GM19035 (cell line): ENCODE data around the gene ZSWIM6.

Experiments
- ATAC-seq: cut with Tn5 transposase; IDR thresholded peaks from one replicate; pipeline ENCODE4 v1.9.1; 2021; ENCODE audit not compliant: unreplicated experiment

ZSWIM6 gene

DNA sequence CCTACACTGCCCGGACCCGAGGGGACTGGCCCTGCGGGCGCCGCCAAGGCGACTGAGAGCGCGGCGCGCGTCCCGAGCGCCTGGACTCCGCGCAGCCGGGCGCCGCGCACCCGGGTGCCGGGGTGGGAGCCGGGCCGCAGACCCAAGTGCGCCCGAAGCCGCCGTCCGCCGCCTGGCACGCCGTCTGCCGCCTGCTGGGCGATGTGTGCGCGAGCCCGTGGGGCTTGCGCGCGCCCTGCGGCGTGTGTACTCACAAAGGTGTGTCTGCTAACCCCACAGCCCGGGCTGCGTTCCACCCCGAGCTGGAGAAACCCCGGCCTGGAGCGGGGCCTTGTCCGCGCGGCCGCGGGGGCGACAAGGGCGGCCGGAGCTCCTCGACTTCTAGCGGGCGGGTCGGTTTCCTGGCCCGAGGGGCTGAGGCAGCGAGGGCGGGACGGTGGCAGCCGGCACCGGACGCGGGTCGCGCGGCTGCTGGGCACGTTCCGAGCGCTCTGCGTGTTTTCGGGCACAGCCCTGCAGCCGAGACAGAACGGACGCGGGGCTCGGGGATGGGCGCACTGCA is 1.1 kb upstream of the ZSWIM6 start:
- peak; percentile 25 for ATAC-seq

DNA sequence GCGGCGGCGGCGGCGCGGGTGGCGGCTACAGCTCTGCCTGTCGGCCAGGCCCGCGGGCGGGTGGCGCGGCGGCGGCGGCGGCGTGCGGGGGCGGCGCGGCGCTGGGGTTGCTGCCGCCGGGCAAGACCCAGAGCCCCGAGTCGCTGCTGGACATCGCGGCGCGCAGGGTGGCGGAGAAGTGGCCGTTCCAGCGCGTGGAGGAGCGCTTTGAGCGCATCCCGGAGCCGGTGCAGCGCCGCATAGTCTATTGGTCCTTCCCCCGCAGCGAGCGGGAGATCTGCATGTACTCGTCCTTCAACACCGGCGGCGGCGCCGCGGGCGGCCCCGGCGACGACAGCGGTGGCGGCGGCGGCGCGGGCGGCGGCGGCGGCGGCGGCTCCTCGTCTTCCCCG is 296 bp downstream of the ZSWIM6 start:
- ATAC-seq, result peak; percentile 0

GRCh38 chr5:61332851-61333320 is 828 bp downstream of the ZSWIM6 start:
- ATAC-seq, result no peak

DNA sequence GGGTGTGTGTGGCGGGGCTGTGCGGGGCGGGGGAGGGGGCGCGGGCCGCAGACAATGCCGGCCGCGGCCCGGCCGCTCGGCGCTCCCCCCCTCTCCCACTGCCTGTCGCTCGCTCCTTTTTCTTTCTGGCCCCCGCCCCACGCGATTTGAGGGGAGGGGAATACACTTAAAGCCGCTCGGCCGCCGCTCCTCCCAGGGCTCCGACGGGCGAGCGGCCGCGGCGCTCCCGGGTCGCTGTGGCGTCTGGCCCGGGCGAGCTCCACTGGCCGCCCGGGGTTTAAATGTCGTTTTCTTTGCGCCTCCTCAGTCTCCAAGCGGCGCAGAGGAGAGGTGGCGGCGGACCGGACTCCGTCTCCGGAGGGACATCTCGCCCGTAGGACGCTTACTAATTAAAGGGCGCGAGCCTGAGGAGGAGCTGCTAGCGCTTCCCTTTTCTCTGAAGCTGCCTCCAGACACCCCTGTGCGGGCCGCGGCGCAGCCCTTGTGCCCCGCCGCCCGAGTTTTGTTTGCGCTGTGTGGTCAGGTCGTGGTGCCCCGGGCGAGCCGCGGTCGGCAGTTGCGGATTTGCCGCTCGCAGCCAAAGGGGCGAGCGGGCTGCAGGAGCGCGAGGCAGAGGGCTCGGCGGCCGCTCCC is 1.4 kb downstream of the ZSWIM6 start:
- no peak for ATAC-seq

DNA sequence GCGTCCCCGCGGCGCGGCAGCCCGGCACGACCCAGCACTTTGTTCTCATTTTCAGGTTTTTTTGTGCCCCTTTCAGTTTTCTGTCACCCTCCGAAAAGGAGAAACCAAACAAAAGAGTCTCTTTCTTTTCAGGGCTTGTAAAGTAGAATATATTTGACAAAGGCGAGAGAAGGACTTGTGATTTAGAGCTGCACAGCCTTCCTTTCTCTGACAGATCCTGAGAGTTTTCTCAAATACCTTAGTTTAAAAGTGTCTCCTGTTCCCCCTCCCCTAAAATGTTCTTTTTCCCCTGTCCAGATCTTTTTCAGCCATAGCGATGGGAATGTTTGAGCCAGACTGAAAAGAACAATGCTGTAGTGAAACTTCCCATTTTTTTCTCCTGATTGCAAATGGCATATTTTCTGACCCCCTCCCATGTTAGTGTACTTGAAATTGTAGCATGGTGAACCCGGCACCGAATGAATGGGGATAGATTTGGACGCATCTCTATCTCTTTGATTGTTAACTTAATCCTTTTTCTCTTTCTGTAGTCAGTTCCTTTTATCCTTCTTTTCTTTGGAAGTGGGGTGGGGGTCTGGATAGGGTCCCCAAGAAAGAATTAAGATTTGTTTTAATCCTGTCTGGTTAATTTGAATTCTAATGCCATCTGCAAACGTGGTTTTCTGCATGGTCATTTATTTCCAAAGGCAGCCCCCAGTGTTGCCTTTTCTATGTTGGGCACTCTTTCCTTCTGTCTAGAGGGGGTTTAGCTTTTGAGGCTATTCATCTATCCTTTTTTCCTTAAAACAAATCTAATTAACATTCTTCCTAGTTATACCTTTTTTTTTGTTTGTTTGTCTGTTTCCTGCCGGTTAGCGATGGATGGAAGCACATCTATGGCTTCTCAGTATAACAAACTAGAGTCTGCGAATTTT is 2.2 kb downstream of the ZSWIM6 start:
- ATAC-seq, result no peak

DNA sequence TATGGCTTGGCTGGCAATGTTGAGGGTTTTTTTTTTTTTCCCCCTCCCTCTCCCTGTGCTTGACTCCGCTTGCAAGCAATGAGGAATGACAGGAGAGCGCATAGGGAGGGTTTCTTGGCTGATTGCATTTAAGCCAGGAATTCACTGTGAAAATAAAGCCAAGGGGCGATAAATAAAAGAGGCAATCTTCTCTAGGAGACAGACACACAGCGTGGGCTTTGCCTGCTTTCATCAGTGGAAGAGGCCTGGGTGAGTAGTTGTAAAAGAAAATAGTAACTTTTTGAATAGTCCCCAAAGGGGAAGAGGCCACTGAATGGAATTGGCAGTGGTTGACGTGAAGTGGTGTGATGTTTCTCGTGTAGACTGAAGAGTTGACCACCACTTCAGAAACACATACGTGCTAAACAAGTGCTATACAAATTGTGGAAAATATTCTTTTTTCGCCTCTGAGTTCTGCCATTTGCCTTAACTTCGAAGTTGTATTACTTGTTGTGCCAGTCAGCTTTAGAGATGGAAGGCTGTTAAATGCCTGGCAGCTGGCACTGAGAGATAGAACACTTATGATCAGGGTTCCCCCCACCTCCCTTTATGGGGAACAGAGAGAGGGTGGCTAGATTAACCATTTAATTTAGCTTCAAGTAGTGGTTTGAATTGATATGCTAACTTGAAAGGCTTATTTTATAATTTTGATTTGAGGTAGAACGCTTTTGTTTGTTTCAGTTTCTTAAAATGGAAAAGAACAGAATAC is 3.0 kb downstream of the ZSWIM6 start:
- ATAC-seq, result no peak

DNA sequence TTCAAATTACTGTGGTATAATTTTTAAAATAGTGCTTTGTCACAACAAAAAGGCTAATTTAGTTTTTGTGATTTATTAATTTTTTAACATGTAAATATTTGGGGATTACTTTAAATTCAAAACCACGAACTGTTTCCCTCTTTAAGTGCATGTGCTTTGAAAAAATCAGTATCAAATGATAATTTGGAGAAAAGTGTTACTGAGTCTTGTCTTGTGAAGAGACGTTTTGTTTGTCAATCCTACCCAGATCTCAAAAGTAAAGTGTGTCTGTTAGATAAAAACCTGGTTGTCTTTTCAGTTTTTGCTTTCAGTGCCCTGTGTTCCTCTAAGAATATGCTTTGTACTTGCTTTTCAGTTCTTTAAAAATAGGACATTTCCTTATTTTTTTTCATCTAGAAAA is 7.7 kb downstream of the ZSWIM6 start:
- no peak for ATAC-seq

GRCh38 chr5:61340775-61341361 is 8.8 kb downstream of the ZSWIM6 start:
- no peak for ATAC-seq

DNA sequence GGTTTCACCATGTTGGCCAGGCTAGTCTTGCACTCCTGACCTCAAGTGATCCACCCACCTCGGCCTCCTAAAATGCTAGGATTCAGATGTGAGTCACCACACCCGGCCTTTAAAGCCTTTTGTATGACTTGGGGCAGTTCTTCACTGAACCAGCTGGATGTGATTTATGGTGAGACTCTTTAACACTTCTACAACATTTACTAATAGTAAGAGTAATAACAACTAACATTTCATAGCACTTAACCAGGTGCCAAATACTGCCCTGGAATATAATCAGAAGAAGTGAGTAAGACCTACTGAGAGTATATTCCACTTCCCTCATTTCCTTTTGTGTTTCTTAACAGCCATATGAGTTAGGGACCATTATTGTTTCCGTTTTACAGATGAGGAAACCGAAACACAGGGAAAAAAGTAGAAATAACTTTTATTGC is 10.0 kb downstream of the ZSWIM6 start:
- no peak for ATAC-seq

DNA sequence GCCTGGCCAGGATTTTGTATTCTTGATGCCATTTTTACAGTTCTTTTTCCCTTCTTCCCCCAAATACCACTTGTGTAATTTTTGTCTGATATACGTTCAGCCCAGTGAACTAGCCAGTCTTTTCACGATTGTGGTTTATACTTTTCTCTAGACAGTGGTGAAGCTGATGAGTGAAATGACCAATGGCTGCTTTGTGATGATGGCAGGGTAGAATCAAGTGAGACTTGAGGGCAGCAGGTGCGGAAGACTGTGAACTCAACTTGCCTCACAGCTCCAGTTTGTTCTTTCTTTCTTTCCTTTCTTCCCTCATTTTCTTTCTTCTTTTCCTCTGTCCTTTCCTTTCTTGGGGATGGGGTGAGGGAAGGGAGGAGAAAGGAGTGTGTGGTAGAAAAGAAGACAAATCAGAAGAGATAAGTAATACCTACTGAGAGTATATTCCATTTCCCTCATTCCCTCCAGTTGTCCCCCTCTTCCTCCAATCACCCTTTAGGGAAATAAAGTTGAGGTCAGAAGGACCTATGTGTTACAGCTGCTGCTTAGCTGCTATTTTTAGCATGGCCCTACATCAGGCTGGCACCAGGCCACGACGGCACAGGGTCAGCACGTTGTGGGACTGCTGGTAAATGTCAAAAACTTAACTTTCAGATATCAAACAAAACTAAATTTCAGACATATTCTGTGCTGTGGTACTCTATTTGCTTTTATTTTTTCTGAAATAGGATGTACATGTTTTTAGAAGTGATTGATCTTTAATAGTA is 12.3 kb downstream of the ZSWIM6 start:
- no peak for ATAC-seq

DNA sequence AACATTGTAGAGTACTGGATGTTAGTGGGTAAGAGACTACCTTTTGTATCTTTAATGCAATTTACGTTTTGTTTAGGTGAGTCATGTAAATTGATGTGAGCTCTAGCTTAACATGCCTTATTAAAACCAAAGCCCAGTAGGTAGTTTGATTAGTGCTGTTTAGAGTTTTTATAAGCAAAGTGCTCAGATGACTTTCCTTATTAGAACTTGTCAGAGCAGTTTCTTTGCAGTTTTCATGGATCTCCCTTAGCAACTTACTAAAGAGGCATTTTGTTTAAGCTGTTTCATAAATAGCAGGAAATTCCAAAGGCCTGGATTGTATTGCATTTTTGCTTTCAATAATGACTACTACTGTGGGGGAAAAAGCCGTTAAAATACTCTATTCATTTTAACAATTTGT is 14.5 kb downstream of the ZSWIM6 start:
- no peak for ATAC-seq

- ATAC-seq, result no peak
Observed at GRCh38 chr5:61347080-61347479, 15.0 kb downstream of the ZSWIM6 start.

DNA sequence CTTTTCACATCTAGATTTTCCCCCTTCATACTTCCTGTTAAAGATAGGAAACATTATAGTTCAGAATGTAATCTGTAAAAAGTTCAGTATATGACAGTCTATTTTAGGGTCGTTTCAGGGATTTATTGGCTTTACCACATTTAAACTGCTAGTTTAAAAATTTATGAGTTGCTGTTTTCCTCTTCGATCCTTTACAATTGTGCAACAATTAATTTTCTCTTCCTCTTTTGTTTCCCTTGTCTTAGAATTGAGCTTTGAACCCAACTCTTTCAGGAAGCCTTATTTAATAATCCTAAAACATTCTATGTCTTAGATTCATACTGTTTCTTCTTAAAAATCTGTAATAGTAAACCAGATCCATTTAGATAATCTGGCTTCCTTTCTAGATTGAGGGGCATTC is 16.4 kb downstream of the ZSWIM6 start:
- no peak for ATAC-seq

GRCh38 chr5:61349935-61350334 is 17.9 kb downstream of the ZSWIM6 start:
- ATAC-seq, result no peak

DNA sequence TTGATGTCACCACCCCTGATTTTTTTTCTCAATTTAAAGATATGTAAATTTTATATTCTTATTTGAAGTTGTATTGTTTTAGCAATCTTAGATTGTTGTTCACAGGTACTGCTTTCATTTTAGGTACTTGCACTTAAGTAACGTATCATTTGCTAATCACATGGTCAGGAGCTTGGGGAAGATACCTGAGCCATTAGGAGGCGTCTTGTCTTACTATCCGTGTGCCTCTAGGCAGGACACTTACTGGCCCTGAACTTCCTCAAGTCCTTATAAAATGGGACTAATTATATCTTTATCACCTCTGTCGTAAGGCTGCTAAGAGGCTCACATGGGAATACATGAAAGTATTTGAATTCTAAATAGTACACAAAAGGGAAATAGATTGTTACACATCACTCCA is 18.5 kb downstream of the ZSWIM6 start:
- no peak for ATAC-seq

DNA sequence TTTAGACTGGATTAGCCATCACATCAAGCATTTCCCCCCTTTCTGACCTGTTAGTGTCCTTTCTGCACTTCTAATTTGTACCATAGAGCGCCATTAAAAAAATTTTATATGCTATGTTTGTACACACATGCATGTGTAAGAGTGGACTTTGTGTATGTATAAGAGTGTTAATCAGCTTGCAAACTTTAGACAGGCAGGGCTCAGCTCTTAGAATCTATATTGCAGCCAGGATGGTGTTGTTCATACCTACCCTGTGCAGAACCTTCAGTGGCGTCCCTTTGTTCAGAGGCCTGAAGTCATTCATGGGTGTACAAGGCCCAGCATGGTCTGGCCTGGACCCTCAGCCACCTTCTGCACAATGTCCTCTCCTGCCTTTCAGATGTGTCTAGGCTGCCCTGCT is 19.7 kb downstream of the ZSWIM6 start:
- ATAC-seq, result no peak

DNA sequence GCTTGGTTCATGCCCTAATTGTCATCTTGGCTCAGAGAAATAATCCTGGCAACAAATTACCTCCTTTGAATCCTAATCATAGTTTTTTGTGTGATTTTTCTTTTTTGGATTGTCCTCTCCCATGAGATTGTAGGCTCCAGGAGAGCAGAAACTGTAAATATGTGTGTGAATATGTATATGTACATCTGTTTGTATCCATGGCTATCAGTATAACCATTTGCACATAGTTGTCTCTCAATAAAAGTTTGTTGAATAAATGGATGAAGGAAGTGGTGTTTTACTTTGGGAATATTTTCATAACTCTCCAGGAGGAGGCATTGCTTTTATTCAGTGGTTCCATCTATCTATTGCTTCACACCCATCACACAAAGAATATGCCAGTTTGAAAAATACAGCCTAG is 20.1 kb downstream of the ZSWIM6 start:
- no peak for ATAC-seq

DNA sequence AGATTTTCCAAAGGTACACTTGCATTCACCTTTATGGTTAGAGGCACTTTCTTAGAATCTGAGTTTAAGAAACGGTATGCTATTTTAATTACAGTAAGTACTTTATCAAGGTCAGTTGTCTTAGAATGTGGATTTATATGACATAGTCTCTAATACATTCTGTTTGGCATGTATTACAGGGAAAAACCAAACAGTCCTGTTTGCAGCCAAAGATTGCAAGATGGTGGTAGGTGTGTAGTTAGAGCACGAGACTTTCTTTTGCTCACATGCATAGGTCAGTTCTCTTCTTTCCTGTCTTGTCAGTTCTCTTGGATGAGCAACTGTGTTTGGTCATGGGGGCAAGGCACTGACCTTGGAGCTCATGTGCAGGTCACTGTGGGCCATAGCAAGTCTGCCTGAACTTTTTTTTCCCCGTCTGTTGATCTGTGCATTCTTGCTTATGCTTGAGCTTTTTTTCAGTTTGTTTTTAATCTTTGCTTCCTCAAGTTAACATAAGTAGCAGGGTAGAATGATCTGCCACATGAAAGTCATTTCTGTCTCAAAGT is 20.6 kb downstream of the ZSWIM6 start:
- no peak for ATAC-seq

DNA sequence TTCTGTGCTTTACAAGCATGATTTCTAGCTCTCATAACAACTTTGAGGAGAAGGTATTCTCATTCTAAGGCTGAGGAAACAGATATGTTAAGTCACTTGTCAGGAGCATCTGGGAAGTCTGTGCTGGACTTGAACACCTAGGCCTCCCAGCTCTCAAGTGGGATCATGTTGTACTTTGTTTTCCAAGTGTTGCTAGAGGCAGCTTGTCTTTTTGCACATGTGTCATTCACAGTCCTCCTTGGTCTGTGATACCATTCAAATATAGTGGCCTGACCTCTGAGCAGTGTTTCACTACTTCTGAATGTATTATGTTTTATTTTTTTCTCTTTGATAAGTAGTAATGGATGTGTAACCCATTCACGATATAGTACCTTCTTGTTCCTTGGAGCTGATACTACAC is 21.2 kb downstream of the ZSWIM6 start:
- no peak for ATAC-seq

GRCh38 chr5:61354199-61354598 is 22.1 kb downstream of the ZSWIM6 start:
- ATAC-seq, result no peak
